Stimulated activated naive CD8-positive, alpha-beta T cell treated with anti-CD3 and anti-CD28 coated beads, Interleukin-15, amount 100 ng/mL, for 72 hours (primary cell): Measurements from ENCODE around the gene SLC1A4.

ENCODE experiments used
- ATAC-seq: fragments of 150-1000 bp; cut with Tn5 transposase; 2 replicates; pipeline ENCODE4 v1.10.0; 2021; ENCODE audit warnings: mild to moderate bottlenecking, moderate library complexity
- DNase-seq, 2 donors: peaks; one replicate each; pipeline ENCODE4 v3.0.0; 2021 to 2022
- H3K27ac Mint-ChIP-seq, 2 donors: one replicate each; pipeline ENCODE4 v1.8.0; 2022; ENCODE audit warnings: mild to moderate bottlenecking in 2 of 2, mixed read lengths in 2 of 2, moderate library complexity in 2 of 2
- H3K27me3 Mint-ChIP-seq: one replicate; pipeline ENCODE4 v1.8.0; 2022; ENCODE audit warnings: mixed read lengths
- H3K4me1 Mint-ChIP-seq: one replicate; pipeline ENCODE4 v1.8.0; 2022; ENCODE audit warnings: mild to moderate bottlenecking, mixed read lengths
- H3K4me3 Mint-ChIP-seq, 2 donors: one replicate each; pipeline ENCODE4 v1.8.0; 2022; ENCODE audit warnings: mild to moderate bottlenecking in 2 of 2, mixed read lengths in 2 of 2, moderate library complexity in 1 of 2
- H3K9me3 Mint-ChIP-seq, 2 donors: one replicate each; pipeline ENCODE4 v1.8.0; 2022; ENCODE audit warnings: mixed read lengths in 2 of 2

Gene SLC1A4

GRCh38 chr2:64989126-64989981 lies at the start of gene SLC1A4:
Gene SLC1A4 (plus strand): TSS chr2:64989399. CDS start chr2:64989644, 245 bp downstream.
- Mint-ChIP-seq H3K27me3 (peaks cover 40% of the 10 kb centered on the region), H3K4me1 (peaks cover 59% of the 10 kb centered on the region), H3K9me3 (no peaks in the 10 kb centered on the region), H3K27ac (peak within 1 kb of the TSS; percentile 92 to 99), H3K4me3 (peak within 1 kb of the TSS; percentile 90 to 92)
- ATAC-seq (peak; percentile 88), DNase-seq (peak; percentile 82 to 83)

GRCh38 chr2:64941143-64941542 lies 48.1 kb upstream of the SLC1A4 start:
- Mint-ChIP-seq H3K27ac (no peak overlapping the region), H3K9me3 (no peaks in the 10 kb centered on the region), H3K4me3 (no peak overlapping the region), H3K27me3 (peaks cover 6% of the 10 kb centered on the region), H3K4me1 (peaks cover 40% of the 10 kb centered on the region)
- DNase-seq (no peak), ATAC-seq (no peak)

- Mint-ChIP-seq H3K27me3 (peaks cover 6% of the 10 kb centered on the region), H3K9me3 (no peaks in the 10 kb centered on the region), H3K27ac (peak overlapping the region in 1 of 2 donors; percentile 77), H3K4me3 (no peak overlapping the region), H3K4me1 (peaks cover 46% of the 10 kb centered on the region)
- ATAC-seq (no peak), DNase-seq (no peak)
Measured at GRCh38 chr2:64941801-64942200, 47.4 kb upstream of the SLC1A4 start.

GRCh38 chr2:64942693-64943092 lies 46.5 kb upstream of the SLC1A4 start:
- H3K9me3 Mint-ChIP-seq, result no peaks in the 10 kb centered on the region
- ATAC-seq, result no peak
- no peak for DNase-seq
- no peak overlapping the region for H3K4me3 Mint-ChIP-seq
- H3K27ac Mint-ChIP-seq, result peak overlapping the region in 1 of 2 donors; percentile 23
- H3K27me3 Mint-ChIP-seq, result peaks cover 6% of the 10 kb centered on the region
- H3K4me1 Mint-ChIP-seq, result peaks cover 55% of the 10 kb centered on the region

- ATAC-seq (no peak), DNase-seq (no peak)
- no peak overlapping the region for H3K27ac Mint-ChIP-seq
- H3K9me3 Mint-ChIP-seq, result no peaks in the 10 kb centered on the region
- peaks cover 59% of the 10 kb centered on the region for H3K4me1 Mint-ChIP-seq
- H3K4me3 Mint-ChIP-seq, result no peak overlapping the region
- peaks cover 6% of the 10 kb centered on the region for H3K27me3 Mint-ChIP-seq
Measured at GRCh38 chr2:64943387-64944150, 45.6 kb upstream of the SLC1A4 start.

- ATAC-seq (no peak), DNase-seq (no peak)
- H3K9me3 Mint-ChIP-seq, result no peaks in the 10 kb centered on the region
- peaks cover 6% of the 10 kb centered on the region for H3K27me3 Mint-ChIP-seq
- peaks cover 57% of the 10 kb centered on the region for H3K4me1 Mint-ChIP-seq
- H3K27ac Mint-ChIP-seq, result peak overlapping the region in 1 of 2 donors; percentile 73
- no peak overlapping the region for H3K4me3 Mint-ChIP-seq
Measured at GRCh38 chr2:64944484-64944883, 44.7 kb upstream of the SLC1A4 start.

GRCh38 chr2:64945973-64946768 lies 43.0 kb upstream of the SLC1A4 start:
- peak; percentile 66 to 79 for DNase-seq
- peaks cover 6% of the 10 kb centered on the region for H3K27me3 Mint-ChIP-seq
- peaks cover 59% of the 10 kb centered on the region for H3K4me1 Mint-ChIP-seq
- peak overlapping the region; percentile 97 to 98 for H3K27ac Mint-ChIP-seq
- H3K4me3 Mint-ChIP-seq, result peak overlapping the region; percentile 79 to 81
- ATAC-seq, result peak; percentile 99
- H3K9me3 Mint-ChIP-seq, result no peaks in the 10 kb centered on the region

GRCh38 chr2:64946769-64947247 lies 42.4 kb upstream of the SLC1A4 start:
- Mint-ChIP-seq H3K4me3 (peak overlapping the region; percentile 79 to 81), H3K4me1 (peaks cover 56% of the 10 kb centered on the region), H3K27me3 (peaks cover 4% of the 10 kb centered on the region), H3K9me3 (no peaks in the 10 kb centered on the region), H3K27ac (peak overlapping the region; percentile 97 to 98)
- DNase-seq (no peak), ATAC-seq (no peak)

- Mint-ChIP-seq H3K4me3 (peak overlapping the region in 1 of 2 donors; percentile 17), H3K27me3 (no peaks in the 10 kb centered on the region), H3K27ac (peak overlapping the region in 1 of 2 donors; percentile 30), H3K9me3 (no peaks in the 10 kb centered on the region), H3K4me1 (peaks cover 49% of the 10 kb centered on the region)
- ATAC-seq (no peak), DNase-seq (no peak)
Measured at GRCh38 chr2:64947885-64948284, 41.3 kb upstream of the SLC1A4 start.

GRCh38 chr2:64950226-64951160 lies 38.7 kb upstream of the SLC1A4 start:
- H3K9me3 Mint-ChIP-seq, result no peaks in the 10 kb centered on the region
- ATAC-seq, result no peak

GRCh38 chr2:64951306-64951953 lies 37.8 kb upstream of the SLC1A4 start:
- ATAC-seq, result no peak
- peaks cover 25% of the 10 kb centered on the region for H3K4me1 Mint-ChIP-seq
- no peaks in the 10 kb centered on the region for H3K27me3 Mint-ChIP-seq
- H3K27ac Mint-ChIP-seq, result no peak overlapping the region
- no peak overlapping the region for H3K4me3 Mint-ChIP-seq
- no peak for DNase-seq
- H3K9me3 Mint-ChIP-seq, result no peaks in the 10 kb centered on the region

More at GRCh38 chr2:64950226-64951160, 38.7 kb upstream of the SLC1A4 start:
- Mint-ChIP-seq H3K4me3 (no peak overlapping the region), H3K4me1 (peaks cover 35% of the 10 kb centered on the region), H3K27ac (no peak overlapping the region), H3K27me3 (no peaks in the 10 kb centered on the region)
- no peak for DNase-seq

GRCh38 chr2:64952096-64952495 lies 37.1 kb upstream of the SLC1A4 start:
- Mint-ChIP-seq H3K27me3 (no peaks in the 10 kb centered on the region), H3K4me1 (peaks cover 19% of the 10 kb centered on the region), H3K27ac (no peak overlapping the region), H3K9me3 (no peaks in the 10 kb centered on the region), H3K4me3 (no peak overlapping the region)
- DNase-seq (no peak), ATAC-seq (no peak)

GRCh38 chr2:64952511-64953482 lies 36.4 kb upstream of the SLC1A4 start:
- Mint-ChIP-seq H3K27ac (peak overlapping the region in 1 of 2 donors; percentile 30), H3K4me1 (peaks cover 12% of the 10 kb centered on the region), H3K9me3 (no peaks in the 10 kb centered on the region), H3K4me3 (no peak overlapping the region), H3K27me3 (no peaks in the 10 kb centered on the region)
- no peak for DNase-seq
- ATAC-seq, result no peak
